M059J (cell line): ENCODE results near the gene LRR1. TPM values are rescaled to one million over a fixed set of nuclear protein-coding genes. Genes with fewer than 3 reads are reported as not detected.
"Not testable (repeated sequence)": the region's sequence is repeated elsewhere in the genome, so short reads cannot be mapped to it uniquely, and the experiment has no call there.

ENCODE experiments used
- DNase-seq: peaks from one replicate; pipeline ENCODE4 v3.0.0-alpha.2; 2012; ENCODE audit warnings: low read depth
- total RNA-seq: library from RNA; depleted of rRNA; stranded (reverse); fragments of >200 nt; shearing (Covaris generic); gene quantifications from 2 replicates; pipeline ENCODE4 v1.2.3, GENCODE V29; 2014; rRNA removed

The LRR1 gene, protein sequence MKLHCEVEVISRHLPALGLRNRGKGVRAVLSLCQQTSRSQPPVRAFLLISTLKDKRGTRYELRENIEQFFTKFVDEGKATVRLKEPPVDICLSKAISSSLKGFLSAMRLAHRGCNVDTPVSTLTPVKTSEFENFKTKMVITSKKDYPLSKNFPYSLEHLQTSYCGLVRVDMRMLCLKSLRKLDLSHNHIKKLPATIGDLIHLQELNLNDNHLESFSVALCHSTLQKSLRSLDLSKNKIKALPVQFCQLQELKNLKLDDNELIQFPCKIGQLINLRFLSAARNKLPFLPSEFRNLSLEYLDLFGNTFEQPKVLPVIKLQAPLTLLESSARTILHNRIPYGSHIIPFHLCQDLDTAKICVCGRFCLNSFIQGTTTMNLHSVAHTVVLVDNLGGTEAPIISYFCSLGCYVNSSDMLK
- 45.9 and 48.6 TPM in 2 replicates for total RNA-seq

- DNase-seq = peak; percentile 88
Measured at GRCh38 chr14:49598485-49599300, at the start of gene LRR1. LRR1 (plus strand) TSS chr14:49598940; CDS start chr14:49599021, 81 bp downstream.

DNA sequence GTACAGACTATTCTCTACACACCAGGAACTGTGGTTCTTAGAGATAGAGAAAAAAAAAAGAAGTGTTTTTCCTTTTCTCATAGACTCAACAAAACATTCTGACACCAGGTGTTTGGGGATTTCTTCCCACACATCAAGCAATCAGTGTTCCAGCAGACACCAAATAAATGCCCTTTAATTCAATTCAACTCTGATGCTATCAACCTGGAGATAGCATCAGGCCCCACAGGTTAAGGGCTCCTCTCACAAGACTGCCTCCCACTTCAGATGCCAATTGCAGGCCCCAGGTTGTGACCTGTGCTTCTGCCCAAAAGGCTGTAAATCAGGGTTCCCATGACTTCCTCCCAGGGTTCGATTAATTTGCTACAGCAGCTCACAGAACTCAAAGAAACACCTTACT is 49.3 kb upstream of the LRR1 start:
- DNase-seq = no peak

DNA sequence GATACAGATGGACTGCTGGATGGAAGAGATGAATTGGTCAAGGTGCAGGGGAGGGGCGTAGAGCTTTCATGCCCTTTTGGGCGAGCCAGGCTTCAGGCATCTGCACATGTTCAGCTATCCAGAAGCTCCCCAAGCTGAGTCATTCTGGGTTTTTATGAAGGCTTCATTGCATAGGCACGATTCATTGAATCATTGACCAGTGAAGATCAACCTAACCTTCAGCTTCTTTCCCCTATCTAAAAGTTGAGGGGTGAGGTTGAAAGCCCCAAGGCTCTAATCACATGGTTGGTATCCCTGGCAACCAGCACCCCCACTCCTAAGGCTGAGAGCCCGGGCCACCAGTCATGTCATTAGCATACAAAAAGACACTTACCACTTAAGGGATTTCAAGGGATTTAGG is 48.9 kb upstream of the LRR1 start:
- DNase-seq = peak; percentile 62

GRCh38 chr14:49550286-49551184 is 48.2 kb upstream of the LRR1 start:
- peak; percentile 30 for DNase-seq

GRCh38 chr14:49551569-49551968 is 47.2 kb upstream of the LRR1 start:
- DNase-seq = no peak

DNA sequence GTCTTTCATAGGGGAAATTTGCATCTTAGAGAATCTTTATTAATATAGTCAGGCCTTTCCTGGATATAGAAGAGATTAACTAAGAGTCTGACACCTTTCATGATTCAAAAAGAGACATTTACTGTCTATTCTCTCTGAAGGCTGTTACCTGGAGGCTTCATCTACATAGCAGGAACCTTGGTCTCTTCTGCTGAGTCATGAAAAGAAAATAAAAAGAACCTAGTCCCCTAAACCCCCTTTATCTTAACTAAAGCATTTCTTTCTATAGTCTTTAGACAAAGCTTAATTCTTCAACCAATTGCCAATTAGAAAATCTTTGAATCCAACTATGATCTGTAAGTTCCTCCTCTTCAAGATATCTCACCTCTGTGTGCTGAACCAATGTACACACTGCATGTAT is 45.6 kb upstream of the LRR1 start:
- no peak for DNase-seq

DNA sequence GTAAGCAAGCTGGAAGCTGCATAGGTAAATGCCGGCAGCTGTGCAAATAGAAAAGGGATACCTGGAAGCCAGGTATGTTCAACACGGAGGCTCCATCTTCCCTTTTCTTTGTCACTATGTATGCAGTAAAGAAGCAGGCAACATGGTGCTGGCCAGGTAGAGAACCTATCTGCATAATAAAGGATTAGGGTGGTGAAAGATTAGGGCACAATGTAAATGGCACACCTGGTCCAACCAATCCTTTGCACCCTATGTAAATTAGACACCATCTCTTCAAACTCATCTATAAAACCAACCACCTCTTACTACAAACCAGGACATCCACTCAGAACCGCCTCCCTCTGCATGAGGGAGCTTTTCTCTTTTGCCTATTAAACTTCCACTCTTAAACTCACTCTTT is 44.8 kb upstream of the LRR1 start:
- no peak for DNase-seq

DNA sequence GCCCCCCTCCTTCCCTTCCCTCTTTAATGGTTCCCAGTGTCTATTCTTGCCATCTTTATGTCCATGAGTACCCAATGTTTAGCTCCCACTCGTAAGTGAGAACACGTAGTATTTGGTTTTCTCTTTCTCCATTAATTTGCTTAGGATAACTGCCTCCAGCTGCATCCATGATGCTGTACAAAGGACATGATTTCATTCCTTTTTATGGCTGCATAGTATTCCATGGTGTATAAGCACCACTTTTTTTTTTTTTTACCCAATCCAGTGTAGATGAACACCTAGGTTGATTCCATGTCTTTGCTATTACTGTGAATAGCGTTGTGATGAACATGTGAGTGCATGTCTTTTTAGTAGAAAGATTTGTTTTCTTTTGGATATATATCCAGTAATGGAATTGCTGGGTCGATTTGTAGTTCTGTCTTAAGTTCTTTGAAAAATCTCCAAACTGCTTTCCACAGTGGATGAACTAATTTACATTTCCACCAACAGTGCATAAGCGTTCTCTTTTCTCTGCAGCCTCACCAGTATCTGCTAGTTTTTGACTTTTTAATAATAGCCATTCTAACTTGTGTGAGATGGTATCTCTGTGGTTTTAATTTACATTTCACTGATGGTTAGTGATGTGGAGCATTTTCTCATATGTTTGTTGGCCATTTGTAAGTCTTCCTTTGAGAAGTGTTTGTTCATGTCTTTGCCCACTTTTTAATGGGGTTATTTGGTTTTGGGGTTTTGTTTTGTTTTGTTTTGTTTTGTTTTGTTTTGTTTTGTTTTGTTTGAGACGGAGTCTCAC is 38.6 kb upstream of the LRR1 start:
- DNase-seq = no peak

GRCh38 chr14:49566714-49567113 is 32.0 kb upstream of the LRR1 start:
- DNase-seq = no peak

DNA sequence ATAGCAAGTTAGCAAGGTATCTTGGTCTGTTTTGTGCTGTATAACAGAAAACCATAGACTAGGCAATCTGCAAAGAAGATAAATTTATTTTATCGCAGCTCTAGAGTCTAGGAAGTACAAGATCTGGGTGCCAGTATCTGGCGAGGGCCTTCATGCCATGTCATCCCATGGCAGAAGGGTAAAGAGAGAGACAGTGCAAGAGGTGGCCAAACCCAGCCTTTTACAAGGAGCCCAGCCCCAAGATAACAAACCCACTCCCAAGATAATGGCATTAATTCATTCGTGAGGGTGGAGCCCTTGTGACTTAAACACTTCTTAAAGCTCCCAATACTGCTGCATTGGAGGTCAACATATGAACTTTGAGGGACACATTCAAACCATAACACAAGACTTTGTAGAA is 29.5 kb upstream of the LRR1 start:
- DNase-seq = no peak

- DNase-seq = no peak
Measured at GRCh38 chr14:49574038-49574437, 24.7 kb upstream of the LRR1 start.

GRCh38 chr14:49578141-49578540 is 20.6 kb upstream of the LRR1 start:
- DNase-seq = no peak

DNA sequence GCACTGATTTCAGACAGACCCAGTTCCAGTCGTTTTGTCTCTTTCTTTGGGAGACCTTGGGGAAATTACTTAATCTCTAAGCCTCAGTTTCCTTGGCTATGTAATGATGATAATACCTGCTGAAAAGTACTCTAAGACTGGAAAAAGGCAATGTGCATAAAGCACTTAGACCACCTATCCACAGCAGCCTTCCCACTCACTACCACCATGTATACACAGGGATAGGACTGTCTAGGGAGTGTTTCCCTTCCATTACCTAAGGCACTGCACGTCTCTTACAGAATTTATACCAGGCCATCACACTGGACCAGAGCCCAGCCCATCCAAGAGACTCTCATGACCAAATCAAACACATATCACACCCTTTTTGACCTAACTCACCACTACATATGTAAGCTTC is 18.9 kb upstream of the LRR1 start:
- DNase-seq = no peak

- DNase-seq = no peak
Measured at GRCh38 chr14:49581209-49582112, 17.3 kb upstream of the LRR1 start.

GRCh38 chr14:49582113-49582977 is 16.4 kb upstream of the LRR1 start:
- DNase-seq = no peak

- no peak for DNase-seq
Measured at GRCh38 chr14:49583629-49584028, 15.1 kb upstream of the LRR1 start.

- DNase-seq = no peak
Measured at GRCh38 chr14:49584058-49584457, 14.7 kb upstream of the LRR1 start.

DNA sequence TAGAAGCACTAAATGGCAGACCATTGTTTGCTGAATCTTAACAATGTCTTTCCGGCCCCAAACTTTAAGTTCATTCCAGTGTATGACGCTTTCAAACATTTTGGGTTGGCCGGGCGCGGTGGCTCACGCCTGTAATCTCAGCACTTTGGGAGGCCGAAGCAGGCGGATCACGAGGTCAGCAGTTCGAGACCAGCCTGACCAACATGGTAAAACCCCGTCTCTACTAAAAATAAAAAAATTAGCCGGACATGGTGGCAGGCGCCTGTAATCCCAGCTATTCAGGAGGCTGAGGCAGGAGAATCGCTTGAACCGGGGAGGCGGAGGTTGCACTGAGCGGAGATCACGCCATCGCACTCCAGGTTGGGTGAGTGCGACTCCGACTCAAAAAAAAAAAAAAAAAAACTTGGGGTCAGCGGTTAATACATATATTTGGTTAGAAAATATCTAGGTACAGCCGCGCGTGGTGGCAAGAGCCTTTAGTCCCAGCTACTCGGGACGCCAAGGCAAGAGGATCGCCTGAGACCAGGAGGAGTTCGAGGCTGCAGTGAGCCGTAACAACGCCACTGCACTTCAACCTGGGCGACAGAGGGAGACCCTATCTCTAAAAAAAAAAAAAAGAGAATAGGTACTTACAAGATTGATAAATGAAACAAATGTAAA is 13.6 kb upstream of the LRR1 start:
- DNase-seq = not testable (repeated sequence)
